Brain pericyte (primary cell): ENCODE measurements around the gene RNF222.

Experiments used
- DNase-seq: peaks from one replicate; pipeline ENCODE4 v3.0.0-alpha.2; 2012; ENCODE audit warnings: low read depth, low spot score

Gene RNF222

DNA sequence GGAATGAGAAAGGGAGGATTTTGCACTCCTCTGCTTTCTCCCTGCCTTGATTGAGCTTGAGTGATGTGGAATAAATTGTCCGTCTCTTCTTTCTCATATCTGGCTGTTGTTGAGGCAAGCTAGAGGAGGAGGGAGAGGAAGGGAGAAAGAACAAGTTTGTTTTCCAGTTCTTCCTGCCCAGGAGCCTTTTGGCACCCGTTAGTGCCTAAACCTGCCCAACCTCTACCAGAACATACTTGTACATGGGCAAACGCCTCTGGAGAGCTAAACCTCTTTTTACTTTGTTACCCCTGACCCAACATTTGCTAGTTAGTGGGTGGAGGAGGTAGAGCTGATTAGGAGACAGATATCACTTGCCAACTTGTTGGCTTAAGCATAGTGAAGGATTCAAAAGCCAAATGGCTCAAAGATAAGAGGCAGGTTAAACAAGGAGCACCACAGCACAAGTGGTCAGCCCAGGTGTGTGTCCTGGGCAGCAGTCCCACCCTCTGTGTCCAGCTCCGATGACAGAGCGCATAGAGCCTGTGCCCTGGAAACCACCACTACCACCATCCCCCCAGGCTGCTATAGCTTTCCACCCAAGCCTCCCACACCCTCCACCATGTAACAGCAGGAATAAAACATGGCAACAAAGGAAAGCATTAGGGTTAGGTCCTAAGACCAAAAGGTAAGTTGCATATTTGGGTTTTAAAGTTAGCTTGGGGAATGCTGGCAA is 51.5 kb downstream of the RNF222 start:
- no peak for DNase-seq

DNA sequence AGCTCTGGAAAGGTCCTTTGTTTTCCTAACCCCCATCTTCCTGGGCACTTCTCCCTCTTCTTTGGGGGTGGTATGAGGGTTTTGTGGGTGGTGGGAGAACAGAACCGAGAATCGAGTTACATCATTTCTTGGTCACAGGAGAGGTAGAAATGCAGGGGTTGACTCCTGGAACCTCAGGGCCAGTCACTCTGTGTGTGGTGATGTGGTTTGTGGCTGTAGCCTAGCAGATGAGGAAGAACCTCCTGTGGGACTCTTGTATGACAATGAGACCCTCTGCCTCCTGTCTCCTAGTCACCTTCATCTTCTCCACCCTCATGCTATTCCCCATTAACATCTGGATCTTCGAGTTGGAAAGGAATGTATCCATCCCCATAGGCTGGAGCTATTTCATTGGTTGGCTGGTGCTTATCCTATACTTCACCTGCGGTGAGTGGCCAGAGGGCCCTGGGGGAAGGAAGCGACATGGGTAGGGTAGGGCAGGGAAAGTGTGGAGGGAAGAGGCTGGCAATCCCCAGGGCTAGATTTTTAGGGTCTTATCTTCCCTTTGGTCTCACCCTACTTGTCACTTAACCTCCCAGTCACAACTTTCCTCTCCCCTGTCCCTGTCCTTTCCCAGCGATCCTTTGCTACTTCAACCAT is 52.5 kb downstream of the RNF222 start:
- no peak for DNase-seq

DNA sequence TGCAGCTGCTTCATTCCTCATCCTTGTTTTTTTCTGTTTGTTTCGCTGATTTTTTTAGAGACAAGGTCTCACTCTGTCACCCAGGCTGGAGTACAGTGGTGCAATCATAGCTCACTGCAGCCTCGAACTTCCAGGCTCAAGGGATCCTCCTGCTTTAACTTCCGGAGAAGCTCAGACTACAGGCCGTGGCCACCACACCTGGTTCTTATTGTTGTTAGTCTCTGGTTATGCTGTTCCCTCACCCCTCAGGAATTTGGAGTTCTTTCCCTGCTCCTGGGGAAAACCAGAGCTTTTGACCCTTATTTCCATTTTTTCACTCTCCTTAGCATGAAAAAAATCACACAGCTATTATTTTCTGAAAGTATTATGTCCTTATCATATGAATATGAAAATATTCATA is 56.2 kb downstream of the RNF222 start:
- DNase-seq, result no peak
